OCI-LY1 (cell line): ENCODE data around the gene PKP3.
"Not testable (repeated sequence)": the region's sequence is repeated elsewhere in the genome, so short reads cannot be mapped to it uniquely, and the experiment has no call there.

Experiments
- H2AFZ ChIP-seq: fragments of 200-600 bp; sonication (generic), shearing (Covaris generic); 2 replicates; pipeline ENCODE4 v1.6.0; 2014; ENCODE audit warnings: antibody characterized with exemption, mild to moderate bottlenecking, low read length
- H3F3A ChIP-seq: fragments of 200-600 bp; sonication (generic), shearing (Covaris generic); 2 replicates; pipeline ENCODE4 v1.6.0; 2014; ENCODE audit warnings: mild to moderate bottlenecking, antibody characterized with exemption, low read length, moderate library complexity; ENCODE audit not compliant: insufficient read depth
- H3K27ac ChIP-seq: fragments of 200-600 bp; sonication (generic); 2 replicates; pipeline ENCODE4 v1.5.1; 2014; ENCODE audit warnings: low read length, mixed run types, mild to moderate bottlenecking, low read depth; ENCODE audit not compliant: poor library complexity, severe bottlenecking
- H3K27me3 ChIP-seq: fragments of 200-600 bp; sonication (generic); 2 replicates; pipeline ENCODE4 v1.6.0; 2014; ENCODE audit warnings: antibody characterized with exemption, mild to moderate bottlenecking, low read length, moderate library complexity; ENCODE audit not compliant: insufficient read depth
- H3K36me3 ChIP-seq: fragments of 200-600 bp; sonication (generic); 2 replicates; pipeline ENCODE4 v1.6.1; 2014; ENCODE audit warnings: mild to moderate bottlenecking, antibody characterized with exemption, low read length, moderate library complexity, mixed read lengths; ENCODE audit not compliant: insufficient read depth
- H3K4me1 ChIP-seq: fragments of 200-600 bp; sonication (generic); 2 replicates; pipeline ENCODE4 v1.5.1; 2014; ENCODE audit warnings: mild to moderate bottlenecking, low read length, moderate library complexity; ENCODE audit not compliant: insufficient read depth, severe bottlenecking
- H3K4me2 ChIP-seq: fragments of 200-600 bp; sonication (generic), shearing (Covaris generic); 2 replicates; pipeline ENCODE4 v1.6.1; 2014; ENCODE audit warnings: low read length
- H3K4me3 ChIP-seq: fragments of 200-600 bp; sonication (generic); 2 replicates; pipeline ENCODE4 v1.5.1; 2014; ENCODE audit warnings: low read length, low read depth, mild to moderate bottlenecking, mixed read lengths; ENCODE audit not compliant: poor library complexity, severe bottlenecking
- H3K79me2 ChIP-seq: fragments of 200-600 bp; shearing (Covaris generic); 2 replicates; pipeline ENCODE4 v1.6.1; 2016; ENCODE audit warnings: mixed run types, low read length, mixed read lengths; ENCODE audit not compliant: insufficient read depth
- H3K9ac ChIP-seq: fragments of 200-600 bp; sonication (generic), shearing (Covaris generic); 2 replicates; pipeline ENCODE4 v1.6.1; 2014; ENCODE audit warnings: mild to moderate bottlenecking, low read length, mixed read lengths
- H3K9me2 ChIP-seq: fragments of 200-600 bp; sonication (generic), shearing (Covaris generic); 2 replicates; pipeline ENCODE4 v1.6.1; 2014; ENCODE audit warnings: low read depth, mild to moderate bottlenecking, low read length, mixed read lengths
- H3K9me3 ChIP-seq: fragments of 200-600 bp; shearing (Covaris generic); 2 replicates; pipeline ENCODE4 v1.6.1; 2014; ENCODE audit warnings: low read length, mixed read lengths
- H4K20me1 ChIP-seq: fragments of 200-600 bp; sonication (generic), shearing (Covaris generic); 2 replicates; pipeline ENCODE4 v1.6.0; 2016; ENCODE audit warnings: mild to moderate bottlenecking, low read length; ENCODE audit not compliant: insufficient read depth
- CTCF ChIP-seq: fragments of 200-600 bp; sonication (generic), shearing (Covaris generic); IDR thresholded peaks from 2 replicates; pipeline ENCODE4 v1.5.1; 2017; ENCODE audit warnings: mild to moderate bottlenecking, antibody characterized with exemption, low read length, moderate library complexity, mixed read lengths
- EZH2 ChIP-seq: fragments of 200-600 bp; sonication (generic), shearing (Covaris generic); IDR thresholded peaks from 2 replicates; pipeline ENCODE4 v1.8.0; 2017; ENCODE audit warnings: borderline replicate concordance, mixed run types, mild to moderate bottlenecking, antibody characterized with exemption, low read length, moderate library complexity, mixed read lengths

The PKP3 gene

DNA sequence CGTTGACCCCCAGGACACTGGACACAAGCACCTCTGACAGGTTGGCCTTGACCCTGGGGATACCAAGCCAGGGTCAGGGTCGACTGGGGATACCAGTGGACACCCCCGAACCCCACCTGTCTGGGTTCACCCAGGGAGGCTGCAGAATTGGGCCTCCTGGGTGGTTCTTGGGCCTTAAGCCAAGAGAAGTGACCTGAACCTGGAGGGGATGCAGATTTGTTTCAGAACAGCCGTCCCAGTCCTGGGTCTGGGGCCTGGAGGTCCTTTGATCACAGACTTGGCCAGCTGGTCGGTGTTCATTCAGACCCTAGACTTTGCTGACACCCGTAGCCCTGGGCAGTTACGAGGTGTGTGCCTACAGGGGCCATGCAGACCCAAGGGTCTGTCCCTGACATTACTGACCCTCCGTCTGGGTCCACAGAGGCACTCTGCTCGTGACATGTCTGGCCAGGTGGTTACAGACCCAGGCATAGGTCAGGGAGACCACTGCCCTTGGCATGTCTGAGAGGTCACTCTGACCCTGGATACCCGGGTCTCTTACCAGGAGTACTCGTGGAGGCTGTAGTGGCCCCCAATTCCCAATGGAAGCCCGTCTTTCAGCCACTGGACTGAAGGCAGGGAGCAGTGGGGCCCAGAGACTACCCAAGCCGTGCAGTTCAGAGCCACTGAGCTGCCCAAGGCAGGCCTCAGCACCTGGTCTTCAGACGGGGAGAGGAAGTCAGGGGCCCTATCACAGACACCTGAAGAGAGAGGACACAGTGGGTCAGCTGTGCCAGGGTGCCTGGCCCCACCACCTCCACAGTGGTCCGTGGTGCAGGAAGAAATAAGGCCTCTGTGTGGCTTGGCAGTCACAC, 14.4 kb downstream of the PKP3 start:
- Histone ChIP-seq H3K27me3 (no peaks in the 10 kb centered on the region; the same call in 1 of the 2 replicates), H3K9ac (no peak overlapping the region), H3K9me2 (no peaks in the 10 kb centered on the region), H3K9me3 (no peaks in the 10 kb centered on the region), H3K27ac (no peak overlapping the region), H3K79me2 (no peaks in the 10 kb centered on the region), H4K20me1 (no peaks in the 10 kb centered on the region), H3K4me1 (peaks cover 11% of the 10 kb centered on the region), H3K4me3 (no peak overlapping the region), H3F3A (no peaks in the 10 kb centered on the region), H2AFZ (no peak overlapping the region), H3K36me3 (no peaks in the 10 kb centered on the region), H3K4me2 (no peak overlapping the region)
- TF ChIP-seq EZH2 (no peak), CTCF (no peak)

GRCh38 chr11:409008-409599, 15.1 kb downstream of the PKP3 start:
- Histone ChIP-seq H3K27ac (no peak overlapping the region), H3K4me2 (no peak overlapping the region), H3K27me3 (no peaks in the 10 kb centered on the region; the same call in 1 of the 2 replicates), H3K9me2 (no peaks in the 10 kb centered on the region), H3F3A (no peaks in the 10 kb centered on the region), H3K79me2 (no peaks in the 10 kb centered on the region), H3K4me1 (peaks cover 11% of the 10 kb centered on the region), H3K9me3 (no peaks in the 10 kb centered on the region), H3K4me3 (no peak overlapping the region), H3K36me3 (no peaks in the 10 kb centered on the region), H4K20me1 (no peaks in the 10 kb centered on the region), H2AFZ (no peak overlapping the region), H3K9ac (no peak overlapping the region)
- TF ChIP-seq EZH2 (no peak), CTCF (no peak)

- TF ChIP-seq CTCF (no peak), EZH2 (no peak)
- Histone ChIP-seq H3K79me2 (no peaks in the 10 kb centered on the region), H3K4me1 (peaks cover 11% of the 10 kb centered on the region)
These were observed 15.8 kb downstream of the PKP3 start for GRCh38 chr11:409600-410483.

DNA sequence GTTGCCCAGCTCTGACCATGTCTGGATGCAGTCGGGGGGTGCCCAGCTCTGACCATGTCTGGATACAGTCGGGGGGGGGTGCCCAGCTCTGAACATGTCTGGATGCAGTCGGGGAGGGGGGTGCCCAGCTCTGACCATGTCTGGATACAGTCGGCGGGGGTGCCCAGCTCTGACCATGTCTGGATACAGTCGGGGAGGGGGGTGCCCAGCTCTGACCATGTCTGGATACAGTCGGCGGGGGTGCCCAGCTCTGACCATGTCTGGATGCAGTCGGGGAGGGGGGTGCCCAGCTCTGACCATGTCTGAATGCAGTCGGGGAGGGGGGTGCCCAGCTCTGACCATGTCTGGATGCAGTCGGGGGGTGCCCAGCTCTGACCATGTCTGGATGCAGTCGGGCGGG, 16.7 kb downstream of the PKP3 start:
- H3K79me2 ChIP-seq, H3K4me3 ChIP-seq, H3K9me2 ChIP-seq, H3K4me2 ChIP-seq, H3K27ac ChIP-seq, H3K9me3 ChIP-seq, H4K20me1 ChIP-seq, H2AFZ ChIP-seq, H3F3A ChIP-seq, H3K36me3 ChIP-seq, H3K27me3 ChIP-seq, H3K9ac ChIP-seq: not testable (repeated sequence)
- peaks cover 11% of the 10 kb centered on the region for H3K4me1 ChIP-seq

More at GRCh38 chr11:409600-410483, 15.8 kb downstream of the PKP3 start:
- H3K9me2 ChIP-seq, result no peaks in the 10 kb centered on the region
- H3K4me2 ChIP-seq, result no peak overlapping the region
- H4K20me1 ChIP-seq, result no peaks in the 10 kb centered on the region
- H3K9ac ChIP-seq, result no peak overlapping the region
- no peaks in the 10 kb centered on the region for H3K9me3 ChIP-seq
- no peaks in the 10 kb centered on the region for H3F3A ChIP-seq
- no peak overlapping the region for H3K4me3 ChIP-seq
- no peak overlapping the region for H3K27ac ChIP-seq
- H3K27me3 ChIP-seq, result no peaks in the 10 kb centered on the region; the same call in 1 of the 2 replicates
- no peak overlapping the region for H2AFZ ChIP-seq
- no peaks in the 10 kb centered on the region for H3K36me3 ChIP-seq

GRCh38 chr11:411520-411919, 17.5 kb downstream of the PKP3 start:
- H3F3A ChIP-seq, H4K20me1 ChIP-seq, H3K27ac ChIP-seq, H3K36me3 ChIP-seq, H2AFZ ChIP-seq, H3K79me2 ChIP-seq, H3K4me1 ChIP-seq, H3K9me2 ChIP-seq, H3K4me2 ChIP-seq, H3K9ac ChIP-seq, H3K4me3 ChIP-seq, H3K9me3 ChIP-seq, H3K27me3 ChIP-seq: not testable (repeated sequence)
